Measurements from ENCODE around the gene TMEM223.
"Not testable (repeated sequence)": the region's sequence is repeated elsewhere in the genome, so short reads cannot be mapped to it uniquely, and the experiment has no call there.

TMEM223 gene, protein sequence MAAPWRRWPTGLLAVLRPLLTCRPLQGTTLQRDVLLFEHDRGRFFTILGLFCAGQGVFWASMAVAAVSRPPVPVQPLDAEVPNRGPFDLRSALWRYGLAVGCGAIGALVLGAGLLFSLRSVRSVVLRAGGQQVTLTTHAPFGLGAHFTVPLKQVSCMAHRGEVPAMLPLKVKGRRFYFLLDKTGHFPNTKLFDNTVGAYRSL

GRCh38 chr11:62791501-62792201 is at the start of gene TMEM223:
Gene TMEM223, minus strand, starts transcription at chr11:62792006. Its CDS starts 12 bp downstream, at chr11:62791994.
- peak; percentile 80 for DNase-seq (ENCODE audit: low spot score)

- peak; percentile 55 for DNase-seq (ENCODE audit: low spot score)
These were observed 49.0 kb upstream of the TMEM223 start for GRCh38 chr11:62840721-62841360.

DNA sequence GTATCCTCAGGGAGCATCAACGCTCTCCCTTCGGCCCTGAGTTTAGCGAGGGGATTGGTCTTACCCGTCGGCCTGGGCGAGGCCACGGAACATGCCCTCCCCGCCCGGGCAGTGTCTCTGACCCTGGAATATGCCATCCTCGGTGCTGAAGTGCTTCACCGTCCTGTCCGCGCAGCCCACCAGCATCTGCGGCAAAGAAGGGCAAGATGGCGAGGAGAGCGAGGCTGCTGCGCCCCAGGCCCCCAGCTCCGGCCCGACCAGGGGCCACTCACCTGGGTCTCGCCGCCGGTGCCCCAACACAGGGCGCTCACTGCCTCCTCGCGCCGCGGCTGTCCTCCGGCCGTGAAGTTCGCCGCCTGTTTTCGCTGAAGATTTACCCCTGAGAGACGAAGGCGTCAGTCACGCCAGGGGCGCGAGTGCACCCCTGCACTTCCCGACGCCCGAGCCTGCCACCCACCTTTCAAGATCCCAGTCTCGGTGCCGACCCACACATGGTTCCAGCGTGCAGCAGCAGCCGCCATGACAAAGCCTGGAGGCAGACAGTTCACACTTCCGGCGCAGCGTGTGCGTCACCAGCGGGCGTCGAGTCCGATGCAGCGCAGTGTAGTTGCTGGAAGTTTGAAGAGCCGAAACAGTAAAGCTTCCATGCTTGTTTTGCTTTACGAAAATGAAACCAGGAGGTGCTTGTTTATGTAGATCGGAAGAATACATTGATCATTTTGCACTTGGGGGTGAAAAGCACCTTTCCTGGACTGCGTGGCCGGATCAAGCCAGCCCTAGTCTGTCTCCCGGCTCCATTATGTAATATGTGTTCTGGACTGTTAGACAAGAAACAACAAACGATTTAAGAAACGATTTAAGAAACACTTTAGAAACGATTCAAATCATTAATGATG is 47.5 kb upstream of the TMEM223 start, which contains the start of gene WDR74:
WDR74 (minus strand) TSS at position 541 of the 896 bp plus-strand sequence; CDS start at position 521, 20 bp downstream.
- peak; percentile 97 for DNase-seq (ENCODE audit: low spot score)

GRCh38 chr11:62835336-62835735 is 43.5 kb upstream of the TMEM223 start:
- no peak for DNase-seq (ENCODE audit: low spot score)

DNA sequence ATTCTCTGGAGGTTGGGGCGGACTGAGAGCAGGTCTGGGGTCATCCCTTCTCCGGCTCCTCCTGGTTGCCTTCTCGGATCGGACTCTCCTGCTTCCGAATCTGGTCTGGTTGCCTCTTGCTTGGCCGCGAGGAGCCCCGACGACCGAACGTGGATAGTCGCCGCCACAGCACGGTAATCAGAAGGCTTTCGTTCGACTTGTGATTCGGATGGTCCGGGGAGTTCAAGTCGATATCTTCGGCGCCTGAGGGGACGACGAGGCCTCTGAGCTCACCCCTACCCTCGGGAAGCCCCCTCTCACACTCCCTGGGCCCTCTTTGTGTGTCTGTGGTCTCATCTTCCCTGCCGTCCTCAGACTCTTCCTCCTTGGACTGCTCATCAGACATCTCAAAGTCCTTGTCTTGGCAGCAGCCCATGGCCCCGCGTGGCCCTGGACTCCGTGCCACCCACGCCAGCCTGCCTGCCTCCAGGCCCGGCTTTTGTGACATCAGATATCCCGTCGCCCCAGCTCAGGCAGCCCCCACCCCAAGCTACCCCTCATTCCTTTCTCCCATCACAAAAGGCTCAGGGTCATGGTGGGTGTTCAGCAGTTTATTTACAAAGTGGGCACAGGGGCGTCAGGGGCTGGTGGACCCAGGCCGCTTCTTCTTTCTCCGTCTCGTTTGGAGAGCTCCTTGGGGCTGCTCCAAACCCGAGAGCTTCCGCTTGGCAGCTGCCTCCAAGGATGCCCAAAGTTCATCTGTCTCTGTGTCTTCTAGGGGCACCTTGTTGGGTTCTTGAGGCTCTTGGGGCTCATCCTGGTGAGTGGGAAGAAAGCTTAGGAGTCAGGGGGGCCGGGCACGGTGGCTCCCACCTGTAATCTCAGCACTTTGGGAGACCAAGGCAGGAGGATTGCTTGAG is 40.8 kb upstream of the TMEM223 start, which contains the start of gene TEX54:
TEX54 (minus strand) TSS at position 506 of the 899 bp plus-strand sequence.
- no peak for DNase-seq (ENCODE audit: low spot score)

DNA sequence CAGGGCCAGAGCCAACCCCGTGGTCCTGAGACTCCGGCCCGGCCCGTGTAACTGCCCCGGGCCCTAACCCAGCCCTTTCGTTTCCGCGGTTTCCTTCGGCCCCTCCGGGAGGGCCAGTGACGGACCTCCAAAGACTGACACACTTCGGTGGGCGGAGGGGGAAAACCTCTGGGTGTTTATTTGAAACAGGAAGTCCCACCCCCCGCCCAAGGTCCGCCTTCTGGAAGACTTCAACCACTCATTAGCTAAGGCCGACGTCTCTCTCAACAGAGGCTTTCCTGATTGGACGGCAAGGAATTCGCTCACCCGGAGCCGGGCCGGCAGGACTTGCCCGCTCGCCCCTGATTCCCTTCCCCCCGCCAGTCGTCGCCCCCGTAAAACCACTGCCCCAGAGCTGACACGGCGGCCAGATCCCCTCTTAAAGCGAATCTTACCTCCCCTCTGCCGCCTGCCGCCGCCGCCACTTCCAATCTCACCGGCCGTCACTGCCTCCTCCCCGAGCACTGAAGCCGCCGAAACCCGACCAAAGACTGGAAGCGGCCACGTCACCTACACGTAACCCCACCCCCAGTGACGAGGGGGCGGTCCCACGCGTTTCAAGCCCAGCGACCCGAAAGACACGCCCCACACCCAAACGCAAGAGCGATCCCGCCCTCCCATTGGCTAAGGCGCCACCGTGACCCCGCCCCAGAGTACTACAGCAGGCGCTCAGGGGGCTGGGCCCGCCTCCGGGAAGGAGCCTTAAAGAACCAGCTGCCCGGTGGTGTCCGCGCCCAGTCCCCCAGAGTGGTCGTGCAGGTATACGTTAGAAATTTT is 39.9 kb upstream of the TMEM223 start, which contains the start of gene STX5:
STX5 (minus strand) TSS at position 532 of the 816 bp plus-strand sequence. CDS start 808 bp downstream, outside the sequence.
- peak; percentile 98 for DNase-seq (ENCODE audit: low spot score)

DNA sequence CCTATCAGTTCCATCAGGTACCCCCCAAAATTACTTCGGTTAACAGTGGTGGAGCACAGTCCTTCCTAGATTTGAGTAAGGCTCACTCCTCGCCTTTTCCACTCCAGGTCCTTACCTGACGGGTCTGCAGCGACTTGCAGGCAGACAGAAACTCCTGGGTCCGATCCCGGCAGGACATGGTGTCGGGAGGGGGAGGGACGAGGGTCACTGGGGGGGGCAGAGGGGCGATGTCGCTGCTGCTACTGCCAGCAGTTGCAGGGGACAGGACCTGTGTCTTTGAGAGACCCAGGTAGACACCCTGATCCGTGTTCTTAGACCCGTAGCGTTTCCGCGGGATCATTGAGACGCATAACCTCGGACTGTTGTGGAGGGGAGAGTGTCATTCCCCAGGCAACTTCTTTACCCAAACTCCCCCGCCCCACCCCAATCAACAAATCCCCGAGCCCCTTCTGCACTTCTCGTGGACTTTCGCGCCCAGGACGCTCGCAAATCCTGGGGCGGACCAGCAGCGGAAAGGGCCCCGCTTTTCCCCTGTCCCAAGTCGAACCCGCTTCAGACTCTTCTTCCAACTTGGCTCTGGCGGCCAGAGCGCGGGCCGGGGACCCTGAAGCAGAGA is 39.2 kb upstream of the TMEM223 start:
- DNase-seq (ENCODE audit: low spot score), result no peak

DNA sequence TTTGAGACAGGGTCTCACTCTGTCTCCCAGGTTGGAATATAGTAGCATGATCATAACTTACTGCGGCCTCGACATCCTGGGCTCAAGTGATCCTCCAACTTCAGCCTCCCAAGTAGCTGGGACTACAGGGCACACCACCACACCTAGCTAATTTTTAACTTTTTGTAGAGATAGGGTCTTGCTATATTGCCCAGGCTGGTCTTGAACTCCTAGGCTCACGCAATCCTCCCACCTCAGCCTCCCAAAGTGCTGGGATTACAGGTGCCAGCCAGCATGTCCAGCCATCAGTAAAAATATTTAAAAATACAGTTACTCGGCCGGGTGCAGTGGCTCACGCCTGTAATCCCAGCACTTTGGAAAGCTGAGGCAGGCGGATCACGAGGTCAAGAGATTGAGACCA is 36.3 kb upstream of the TMEM223 start:
- DNase-seq (ENCODE audit: low spot score), result not testable (repeated sequence)

GRCh38 chr11:62823677-62824076 is 31.9 kb upstream of the TMEM223 start:
- no peak for DNase-seq (ENCODE audit: low spot score)

- DNase-seq (ENCODE audit: low spot score), result no peak
These were observed 25.3 kb upstream of the TMEM223 start for GRCh38 chr11:62817129-62817528.

GRCh38 chr11:62816557-62816956 is 24.8 kb upstream of the TMEM223 start:
- no peak for DNase-seq (ENCODE audit: low spot score)

- DNase-seq (ENCODE audit: low spot score), result no peak
These were observed 19.9 kb upstream of the TMEM223 start for GRCh38 chr11:62811659-62812058.

DNA sequence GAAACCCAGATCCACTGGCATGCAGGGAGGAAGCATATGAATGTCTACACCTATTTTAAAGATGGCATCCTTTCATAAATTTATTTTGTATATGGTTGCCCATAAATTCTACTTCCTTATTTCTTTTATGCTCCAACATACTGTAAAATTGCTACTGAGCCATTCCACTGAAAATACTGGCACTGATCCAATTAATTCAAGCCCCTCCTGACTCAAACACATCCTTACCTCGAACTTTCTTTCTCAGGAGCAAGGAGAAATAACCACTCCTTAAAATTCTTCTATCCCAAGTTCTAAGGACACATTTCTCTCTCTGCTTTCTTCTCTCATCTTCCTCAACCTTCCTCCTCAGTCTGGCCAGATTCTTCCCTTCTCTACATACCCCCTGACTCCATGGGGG is 18.9 kb upstream of the TMEM223 start:
- no peak for DNase-seq (ENCODE audit: low spot score)

GRCh38 chr11:62806611-62807121 is 14.9 kb upstream of the TMEM223 start:
- DNase-seq (ENCODE audit: low spot score), result no peak

DNA sequence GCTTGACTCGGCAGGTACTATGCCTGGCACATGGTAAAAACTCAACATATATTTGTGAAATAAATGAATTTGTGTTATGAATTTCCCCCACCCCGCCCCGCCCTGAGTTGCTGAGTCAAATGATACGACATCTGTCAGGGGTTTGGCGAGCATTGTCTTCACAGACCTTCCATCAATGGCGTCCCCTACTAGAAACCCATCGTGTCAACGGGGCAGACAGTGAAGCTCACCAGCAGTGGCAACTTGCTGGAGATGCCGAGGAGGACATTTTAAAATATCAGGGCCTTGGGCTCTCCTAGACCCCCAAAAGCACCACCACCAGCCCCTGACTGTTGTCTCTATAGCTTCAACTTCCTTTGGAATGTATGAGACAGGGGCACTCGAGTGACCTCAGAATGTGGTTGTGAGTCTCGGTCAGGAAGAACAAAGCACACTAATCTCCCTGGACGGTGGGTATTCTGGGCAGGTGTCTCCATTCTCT is 14.2 kb upstream of the TMEM223 start:
- DNase-seq (ENCODE audit: low spot score), result peak; percentile 48

GRCh38 chr11:62805076-62805892 is 13.5 kb upstream of the TMEM223 start, which contains the start of gene NXF1:
Gene NXF1, minus strand, starts transcription at chr11:62805440. Its CDS starts 84 bp downstream, at chr11:62805356.
- peak; percentile 94 for DNase-seq (ENCODE audit: low spot score)

- DNase-seq (ENCODE audit: low spot score), result no peak
These were observed 12.7 kb upstream of the TMEM223 start for GRCh38 chr11:62804310-62805075.
